ENCODE results near the gene ADGRG6.

- TF ChIP-seq CTCF (conservative IDR thresholded peaks at IDR 0.05; ENCODE audit: low read depth, low read length) (no peak), EZH2 (IDR thresholded peaks at IDR 0.05; ENCODE audit: borderline replicate concordance, low read depth, low read length, poor library complexity, severe bottlenecking) (no peak)
Measured at GRCh38 chr6:142395266-142395665, 93.5 kb downstream of the ADGRG6 start.

All from A673 (cell line).